ENCODE measurements around the gene SPECC1L. TPM values are rescaled to one million over a fixed set of nuclear protein-coding genes. Genes with fewer than 3 reads are reported as not detected.

The SPECC1L gene
- total RNA-seq, 1 donor from 2014 or later, result 123 TPM

DNA sequence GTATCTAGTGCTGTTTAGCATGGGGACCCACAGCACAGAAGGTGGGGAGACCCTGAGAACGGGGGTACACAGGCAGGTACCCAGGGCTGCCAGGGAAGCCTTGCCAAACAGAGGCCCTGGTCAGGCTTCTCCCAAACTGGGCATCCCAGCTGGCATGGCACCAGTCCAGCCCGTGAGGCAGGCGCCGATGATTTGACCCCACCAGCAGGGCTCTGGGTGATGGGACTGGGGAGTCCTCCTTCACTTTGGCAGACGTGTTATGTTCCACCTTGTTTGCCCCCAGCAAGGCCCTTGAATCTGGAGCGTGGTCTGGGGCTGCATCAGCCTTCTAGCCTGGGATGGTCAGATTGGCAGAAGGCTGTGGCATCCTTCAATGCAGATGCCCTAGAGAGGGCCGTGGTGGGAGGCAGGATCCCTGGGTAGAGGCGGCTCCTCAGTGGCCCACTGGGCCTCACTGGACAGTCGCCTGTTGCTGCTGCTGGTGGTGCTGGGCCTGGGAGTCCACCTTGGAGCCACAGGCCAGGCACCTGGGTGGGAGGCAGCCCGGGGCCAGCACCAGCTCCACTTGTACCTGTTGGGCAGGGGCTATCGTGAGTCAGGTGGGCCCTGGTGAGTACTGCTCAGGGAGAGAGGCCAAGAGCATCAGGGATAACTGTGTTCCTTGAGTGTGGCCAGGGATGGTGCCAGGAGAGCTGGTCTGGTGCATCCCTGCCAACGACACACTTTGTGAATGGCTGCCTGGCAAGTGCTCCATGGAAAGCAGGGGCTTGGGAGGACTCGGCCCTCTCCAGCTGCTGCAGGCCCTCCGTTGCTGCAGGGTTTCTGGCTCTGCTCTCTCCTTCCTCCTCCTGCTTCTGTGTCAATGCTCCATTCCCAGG is 160.0 kb downstream of the SPECC1L start:
- Mint-ChIP-seq H3K36me3 (ENCODE audit: low read depth) (no peaks in the 10 kb centered on the region), H3K27ac (ENCODE audit: unreplicated experiment) (no peak overlapping the region), H3K4me1 (peaks cover 19% of the 10 kb centered on the region), H3K9me3 (no peaks in the 10 kb centered on the region), H3K27me3 (ENCODE audit: low read depth) (peaks cover 19% of the 10 kb centered on the region), H3K4me3 (no peak overlapping the region)
- no peak for DNase-seq (ENCODE audit: low read depth, low spot score)
- TF ChIP-seq, protein P1, sequence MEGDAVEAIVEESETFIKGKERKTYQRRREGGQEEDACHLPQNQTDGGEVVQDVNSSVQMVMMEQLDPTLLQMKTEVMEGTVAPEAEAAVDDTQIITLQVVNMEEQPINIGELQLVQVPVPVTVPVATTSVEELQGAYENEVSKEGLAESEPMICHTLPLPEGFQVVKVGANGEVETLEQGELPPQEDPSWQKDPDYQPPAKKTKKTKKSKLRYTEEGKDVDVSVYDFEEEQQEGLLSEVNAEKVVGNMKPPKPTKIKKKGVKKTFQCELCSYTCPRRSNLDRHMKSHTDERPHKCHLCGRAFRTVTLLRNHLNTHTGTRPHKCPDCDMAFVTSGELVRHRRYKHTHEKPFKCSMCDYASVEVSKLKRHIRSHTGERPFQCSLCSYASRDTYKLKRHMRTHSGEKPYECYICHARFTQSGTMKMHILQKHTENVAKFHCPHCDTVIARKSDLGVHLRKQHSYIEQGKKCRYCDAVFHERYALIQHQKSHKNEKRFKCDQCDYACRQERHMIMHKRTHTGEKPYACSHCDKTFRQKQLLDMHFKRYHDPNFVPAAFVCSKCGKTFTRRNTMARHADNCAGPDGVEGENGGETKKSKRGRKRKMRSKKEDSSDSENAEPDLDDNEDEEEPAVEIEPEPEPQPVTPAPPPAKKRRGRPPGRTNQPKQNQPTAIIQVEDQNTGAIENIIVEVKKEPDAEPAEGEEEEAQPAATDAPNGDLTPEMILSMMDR (conservative IDR thresholded peaks at IDR 0.05), result no peak

DNA sequence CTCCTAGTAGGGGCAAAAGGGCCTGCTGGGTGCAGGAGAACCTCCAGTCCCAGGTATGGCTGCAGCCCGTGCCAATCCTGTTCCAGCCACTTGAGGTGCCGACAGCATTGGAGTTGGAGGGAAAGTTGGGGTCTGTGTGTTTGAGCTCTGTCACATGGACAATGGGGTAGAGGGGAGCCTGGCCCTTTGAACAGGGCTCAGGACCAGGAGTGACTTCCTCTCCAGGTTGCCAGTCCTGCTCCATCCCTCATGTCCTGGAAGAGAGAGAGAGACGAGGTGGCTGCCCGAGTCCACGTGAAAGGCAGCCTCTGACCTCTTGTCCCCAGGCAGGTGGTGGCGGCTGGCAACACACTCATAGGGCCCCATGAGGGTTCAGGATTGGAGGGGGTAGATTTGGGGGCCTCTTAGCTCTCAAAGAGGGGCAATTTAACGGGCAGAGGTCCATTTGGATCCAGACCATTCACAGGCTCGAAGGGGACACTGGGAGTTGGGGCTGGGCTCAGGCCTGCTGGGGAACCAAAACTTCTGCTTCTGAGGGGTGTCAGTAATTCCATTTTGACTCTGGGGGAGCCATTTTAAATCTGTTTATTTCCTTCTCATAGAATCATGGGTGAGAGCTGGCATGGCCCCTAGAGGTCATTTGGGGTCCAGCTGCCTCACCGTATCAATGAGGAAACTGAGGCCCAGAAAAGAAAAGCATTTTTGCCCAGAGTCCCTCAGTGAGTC is 160.8 kb downstream of the SPECC1L start:
- Mint-ChIP-seq H3K4me3 (no peak overlapping the region), H3K4me1 (peaks cover 19% of the 10 kb centered on the region), H3K9me3 (no peaks in the 10 kb centered on the region), H3K36me3 (ENCODE audit: low read depth) (no peaks in the 10 kb centered on the region), H3K27ac (ENCODE audit: unreplicated experiment) (no peak overlapping the region), H3K27me3 (ENCODE audit: low read depth) (peaks cover 11% of the 10 kb centered on the region)
- TF ChIP-seq, protein P1 (conservative IDR thresholded peaks at IDR 0.05), result no peak
- DNase-seq (ENCODE audit: low read depth, low spot score), result no peak

DNA sequence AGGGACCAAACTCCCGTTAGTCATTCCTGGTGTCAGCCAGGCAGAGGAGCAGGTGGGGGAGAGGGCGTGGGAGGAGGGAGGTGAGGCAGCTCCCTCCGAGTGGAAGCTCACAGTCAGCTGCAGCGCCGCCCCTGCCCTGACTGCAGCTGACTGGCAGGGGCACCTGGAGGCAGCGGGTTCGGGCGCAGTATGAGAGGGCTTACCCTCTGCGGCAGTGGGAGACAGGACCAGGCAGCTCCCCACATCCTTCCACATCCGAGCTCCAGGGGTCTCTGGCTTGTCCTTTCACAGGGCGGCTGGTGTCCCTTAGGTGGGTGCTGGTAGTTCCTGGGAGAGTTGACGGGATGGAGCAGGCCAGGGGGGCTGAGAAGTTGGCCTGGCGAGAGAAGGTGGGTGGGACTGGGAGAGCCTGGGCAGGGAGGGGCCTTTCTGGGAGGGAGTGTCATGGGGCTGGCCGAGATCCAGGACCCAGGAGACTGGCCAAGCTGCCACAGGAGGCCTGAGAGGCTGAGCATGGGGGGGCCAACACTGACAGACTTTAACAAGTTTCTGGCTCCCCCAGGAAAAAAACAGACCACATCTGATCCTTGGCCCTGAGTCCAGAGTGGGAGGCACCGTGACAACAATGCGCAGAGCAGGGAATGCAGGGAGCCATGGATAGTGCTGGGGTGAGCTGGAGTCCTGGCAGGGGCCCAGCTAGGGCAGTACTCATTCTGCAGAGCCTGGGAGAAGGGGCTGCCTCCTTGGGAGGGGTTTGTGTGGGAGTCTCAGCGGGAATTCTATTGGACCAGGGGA is 161.6 kb downstream of the SPECC1L start:
- no peak overlapping the region for H3K4me3 Mint-ChIP-seq
- H3K4me1 Mint-ChIP-seq, result peaks cover 19% of the 10 kb centered on the region
- peaks cover 7% of the 10 kb centered on the region for H3K27me3 Mint-ChIP-seq (ENCODE audit: low read depth)
- no peaks in the 10 kb centered on the region for H3K36me3 Mint-ChIP-seq (ENCODE audit: low read depth)
- DNase-seq (ENCODE audit: low read depth, low spot score), result no peak
- H3K27ac Mint-ChIP-seq (ENCODE audit: unreplicated experiment), result peak overlapping the region; percentile 19
- no peaks in the 10 kb centered on the region for H3K9me3 Mint-ChIP-seq
- TF ChIP-seq, protein P1 (conservative IDR thresholded peaks at IDR 0.05), result no peak

DNA sequence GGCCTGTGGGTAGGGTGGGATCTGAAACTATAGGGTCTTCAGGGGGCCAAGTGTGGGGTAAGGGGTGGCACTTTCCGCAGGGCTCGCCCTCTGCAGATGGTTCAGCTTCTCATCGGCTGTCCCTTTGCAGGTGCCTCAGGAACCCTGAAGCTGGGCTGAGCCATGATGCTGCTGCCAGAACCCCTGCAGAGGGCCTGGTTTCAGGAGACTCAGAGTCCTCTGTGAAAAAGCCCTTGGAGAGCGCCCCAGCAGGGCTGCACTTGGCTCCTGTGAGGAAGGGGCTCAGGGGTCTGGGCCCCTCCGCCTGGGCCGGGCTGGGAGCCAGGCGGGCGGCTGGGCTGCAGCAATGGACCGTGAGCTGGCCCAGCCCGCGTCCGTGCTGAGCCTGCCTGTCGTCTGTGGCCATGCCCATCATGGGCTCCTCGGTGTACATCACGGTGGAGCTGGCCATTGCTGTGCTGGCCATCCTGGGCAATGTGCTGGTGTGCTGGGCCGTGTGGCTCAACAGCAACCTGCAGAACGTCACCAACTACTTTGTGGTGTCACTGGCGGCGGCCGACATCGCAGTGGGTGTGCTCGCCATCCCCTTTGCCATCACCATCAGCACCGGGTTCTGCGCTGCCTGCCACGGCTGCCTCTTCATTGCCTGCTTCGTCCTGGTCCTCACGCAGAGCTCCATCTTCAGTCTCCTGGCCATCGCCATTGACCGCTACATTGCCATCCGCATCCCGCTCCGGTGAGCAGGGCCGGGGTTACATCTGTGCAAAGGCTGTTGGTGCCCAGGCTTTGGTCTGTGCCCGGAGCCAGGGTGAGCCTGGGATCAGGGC is 162.6 kb downstream of the SPECC1L start:
- Mint-ChIP-seq H3K27ac (ENCODE audit: unreplicated experiment) (no peak overlapping the region), H3K4me1 (peaks cover 17% of the 10 kb centered on the region), H3K27me3 (ENCODE audit: low read depth) (peaks cover 6% of the 10 kb centered on the region), H3K9me3 (no peaks in the 10 kb centered on the region), H3K4me3 (no peak overlapping the region), H3K36me3 (ENCODE audit: low read depth) (no peaks in the 10 kb centered on the region)
- TF ChIP-seq, protein P1 (conservative IDR thresholded peaks at IDR 0.05), result no peak
- no peak for DNase-seq (ENCODE audit: low read depth, low spot score)

All from neural crest cell (in vitro differentiated cells).